Neural progenitor cell (in vitro differentiated cells): Measurements from ENCODE around the gene COL11A2. TPM values are rescaled to one million over a fixed set of nuclear protein-coding genes. Genes with fewer than 3 reads are reported as not detected.
A peak's percentile ranks its signal among the peaks of the same experiment; 100 is the strongest.

Experiments
- DNase-seq: peaks from one replicate; pipeline ENCODE4 v3.0.0-alpha.2; 2016; ENCODE audit warnings: low spot score
- H2AFZ ChIP-seq: fragments of 200-600 bp; sonication (generic); replicated peaks from 2 replicates; pipeline ENCODE4 v1.6.1; 2016; ENCODE audit warnings: antibody characterized with exemption
- H3F3A ChIP-seq: fragments of 200-600 bp; sonication (generic); 2 replicates; pipeline ENCODE4 v1.6.1; 2016; ENCODE audit warnings: antibody characterized with exemption, low read depth
- H3K27ac ChIP-seq: fragments of 200-600 bp; sonication (generic); 2 replicates; pipeline ENCODE4 v1.5.1; 2016; ENCODE audit warnings: mild to moderate bottlenecking
- H3K27me3 ChIP-seq: fragments of 200-600 bp; sonication (generic); 2 replicates; pipeline ENCODE4 v1.6.1; 2016; ENCODE audit warnings: mild to moderate bottlenecking, moderate library complexity
- H3K36me3 ChIP-seq: fragments of 200-600 bp; sonication (generic); 2 replicates; pipeline ENCODE4 v1.5.1; 2016
- H3K4me1 ChIP-seq: fragments of 200-600 bp; sonication (generic); 2 replicates; pipeline ENCODE4 v1.6.1; 2016; ENCODE audit warnings: mixed run types
- H3K4me2 ChIP-seq: fragments of 200-600 bp; sonication (generic); 2 replicates; pipeline ENCODE4 v1.6.1; 2016
- H3K4me3 ChIP-seq: fragments of 200-600 bp; sonication (generic); 2 replicates; pipeline ENCODE4 v1.5.1; 2016
- H3K79me2 ChIP-seq: fragments of 200-600 bp; sonication (generic); 2 replicates; pipeline ENCODE4 v1.6.1; 2016; ENCODE audit warnings: low read depth
- H3K9ac ChIP-seq: fragments of 200-600 bp; sonication (generic); 2 replicates; pipeline ENCODE4 v1.6.1; 2016
- H3K9me3 ChIP-seq: fragments of 200-600 bp; sonication (generic); 2 replicates; pipeline ENCODE4 v1.5.1; 2016; ENCODE audit warnings: low read depth
- H4K20me1 ChIP-seq: fragments of 200-600 bp; sonication (generic); 2 replicates; pipeline ENCODE4 v1.6.1; 2016; ENCODE audit warnings: low read depth
- H3K27ac Mint-ChIP-seq: 3 replicates; pipeline ENCODE4 v1.8.0; 2021; ENCODE audit warnings: mixed read lengths
- H3K27me3 Mint-ChIP-seq: 2 replicates; pipeline ENCODE4 v1.8.0; 2022; ENCODE audit warnings: low read depth, mild to moderate bottlenecking, inconsistent platforms, moderate library complexity, mixed read lengths; ENCODE audit not compliant: insufficient read depth
- H3K36me3 Mint-ChIP-seq: 3 replicates; pipeline ENCODE4 v1.8.0; 2021; ENCODE audit warnings: mixed read lengths
- H3K4me1 Mint-ChIP-seq: 3 replicates; pipeline ENCODE4 v1.8.0; 2021; ENCODE audit warnings: mixed read lengths
- H3K4me3 Mint-ChIP-seq: 3 replicates; pipeline ENCODE4 v1.8.0; 2021; ENCODE audit warnings: mild to moderate bottlenecking, moderate library complexity, mixed read lengths
- H3K9me3 Mint-ChIP-seq: 3 replicates; pipeline ENCODE4 v1.8.0; 2020; ENCODE audit warnings: mixed read lengths
- CTCF ChIP-seq: fragments of 200-600 bp; sonication (generic); IDR thresholded peaks from 2 replicates; pipeline ENCODE4 v1.5.1; 2017; ENCODE audit warnings: antibody characterized with exemption, mild to moderate bottlenecking
- EZH2 ChIP-seq: fragments of 200-600 bp; sonication (generic); IDR thresholded peaks from 2 replicates; pipeline ENCODE4 v1.6.1; 2017; ENCODE audit warnings: antibody characterized with exemption, mild to moderate bottlenecking, moderate library complexity
- EZH2phosphoT487 ChIP-seq: fragments of 200-600 bp; sonication (generic); IDR thresholded peaks from 2 replicates; pipeline ENCODE4 v1.6.1; 2017; ENCODE audit warnings: antibody characterized with exemption
- total RNA-seq: library from RNA; depleted of rRNA; stranded (reverse); fragments of >200 nt; gene quantifications from 2 replicates; pipeline ENCODE4 v1.2.3, GENCODE V29; 2015; ENCODE audit warnings: low replicate concordance

The COL11A2 gene
- total RNA-seq, 1 donor from 2014 or later = 0.49 TPM

- Mint-ChIP-seq H3K4me1 (peaks cover 16% of the 10 kb centered on the region), H3K27me3 (peaks cover 16% of the 10 kb centered on the region), H3K27ac (no peak overlapping the region), H3K36me3 (no peaks in the 10 kb centered on the region), H3K9me3 (no peaks in the 10 kb centered on the region), H3K4me3 (no peak overlapping the region)
- no peak overlapping the region for H3K4me2 ChIP-seq
- no peaks in the 10 kb centered on the region for H3K36me3 ChIP-seq
- H3K4me3 ChIP-seq = no peak overlapping the region
- no peaks in the 10 kb centered on the region for H3K79me2 ChIP-seq
- H2AFZ ChIP-seq = no peak overlapping the region
- no peaks in the 10 kb centered on the region for H3K9me3 ChIP-seq
- TF ChIP-seq EZH2phosphoT487 (no peak), EZH2 (no peak), CTCF (no peak)
- H3K9ac ChIP-seq = no peak overlapping the region
- no peaks in the 10 kb centered on the region for H3F3A ChIP-seq
- DNase-seq = no peak
- H3K27me3 ChIP-seq = peaks cover 18% of the 10 kb centered on the region
- H3K27ac ChIP-seq = no peak overlapping the region
- no peaks in the 10 kb centered on the region for H3K4me1 ChIP-seq
- no peaks in the 10 kb centered on the region for H4K20me1 ChIP-seq
Measured at GRCh38 chr6:33163540-33163939, 28.7 kb downstream of the COL11A2 start.

GRCh38 chr6:33161354-33162331 is 30.6 kb downstream of the COL11A2 start:
- Histone ChIP-seq H3K27ac (no peak overlapping the region), H3K27me3 (peaks cover 18% of the 10 kb centered on the region), H3K36me3 (no peaks in the 10 kb centered on the region), H3K4me1 (no peaks in the 10 kb centered on the region), H3K4me3 (peak overlapping the region; percentile 57), H3K9ac (no peak overlapping the region), H3K9me3 (no peaks in the 10 kb centered on the region), H3F3A (no peaks in the 10 kb centered on the region), H4K20me1 (no peaks in the 10 kb centered on the region), H3K79me2 (no peaks in the 10 kb centered on the region), H2AFZ (peak overlapping the region; percentile 96), H3K4me2 (peak overlapping the region; percentile 87)
- peak; percentile 80 for DNase-seq
- Mint-ChIP-seq H3K9me3 (no peaks in the 10 kb centered on the region), H3K4me3 (peak overlapping the region; percentile 80), H3K36me3 (no peaks in the 10 kb centered on the region), H3K27ac (peak overlapping the region; percentile 82), H3K4me1 (peaks cover 16% of the 10 kb centered on the region), H3K27me3 (peaks cover 16% of the 10 kb centered on the region)
- TF ChIP-seq EZH2phosphoT487 (no peak), CTCF (peak; percentile 87), EZH2 (peak; percentile 54)

GRCh38 chr6:33160728-33161344 is 31.4 kb downstream of the COL11A2 start:
- Mint-ChIP-seq H3K9me3 (no peaks in the 10 kb centered on the region), H3K36me3 (no peaks in the 10 kb centered on the region), H3K4me1 (peaks cover 16% of the 10 kb centered on the region), H3K4me3 (peak overlapping the region; percentile 80), H3K27me3 (peaks cover 16% of the 10 kb centered on the region), H3K27ac (peak overlapping the region; percentile 7)
- TF ChIP-seq CTCF = no peak
- H2AFZ ChIP-seq = peak overlapping the region; percentile 96
- no peaks in the 10 kb centered on the region for H3K79me2 ChIP-seq
- H3K4me2 ChIP-seq = peak overlapping the region; percentile 87
- H3K4me1 ChIP-seq = no peaks in the 10 kb centered on the region
- H3F3A ChIP-seq = no peaks in the 10 kb centered on the region
- H3K4me3 ChIP-seq = no peak overlapping the region
- H3K9ac ChIP-seq = no peak overlapping the region
- H4K20me1 ChIP-seq = no peaks in the 10 kb centered on the region
- H3K9me3 ChIP-seq = no peaks in the 10 kb centered on the region
- H3K36me3 ChIP-seq = no peaks in the 10 kb centered on the region
- H3K27ac ChIP-seq = no peak overlapping the region
- H3K27me3 ChIP-seq = peaks cover 18% of the 10 kb centered on the region
- DNase-seq = no peak
